ENCODE data around the gene INSC.

INSC gene

DNA sequence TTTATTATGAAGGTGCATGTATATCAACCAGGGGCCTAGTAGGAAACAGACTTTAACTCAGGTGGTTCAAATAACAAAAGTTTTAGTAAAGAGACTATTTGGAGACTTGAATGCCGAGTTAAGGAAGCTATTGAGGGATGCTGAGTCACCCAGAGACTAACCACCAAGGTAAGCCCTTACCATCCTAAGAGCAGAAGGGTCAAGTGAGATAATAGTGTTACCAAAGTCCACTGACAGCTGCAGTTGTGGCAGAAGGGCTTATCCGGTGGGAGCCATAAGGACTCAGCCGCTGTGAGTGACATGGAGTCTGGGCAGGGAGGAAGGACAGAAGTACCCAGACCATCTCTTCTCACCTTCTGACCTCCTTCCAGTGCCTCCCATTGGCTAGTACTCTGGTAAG, 134.0 kb downstream of the INSC start:
- POLR2A ChIA-PET, result no interaction called here
- CTCF ChIA-PET, result no interaction called here
- TF ChIP-seq ZSCAN30 (tag by site-specific recombination; IDR thresholded peaks at IDR 0.05), result no peak
- no peak for TF ChIP-seq ZNF239 (tag by site-specific recombination; IDR thresholded peaks at IDR 0.05)
- TF ChIP-seq ZNF223 (tag by site-specific recombination; IDR thresholded peaks at IDR 0.05), result no peak
- TF ChIP-seq SETDB1 (IDR thresholded peaks at IDR 0.05; ENCODE audit: insufficient read length, low read length), result no peak
- TF ChIP-seq BCL6B (tag by site-specific recombination; IDR thresholded peaks at IDR 0.05), result no peak
- no peak for TF ChIP-seq ZFP41 (tag by site-specific recombination; IDR thresholded peaks at IDR 0.05; ENCODE audit: borderline replicate concordance)
- no peak for TF ChIP-seq ZNF280C (tag by site-specific recombination; IDR thresholded peaks at IDR 0.05)
- no peak for TF ChIP-seq OVOL3 (tag by site-specific recombination; IDR thresholded peaks at IDR 0.05)
- TF ChIP-seq ZNF629 (tag by site-specific recombination; IDR thresholded peaks at IDR 0.05), result no peak
- TF ChIP-seq, protein P1, sequence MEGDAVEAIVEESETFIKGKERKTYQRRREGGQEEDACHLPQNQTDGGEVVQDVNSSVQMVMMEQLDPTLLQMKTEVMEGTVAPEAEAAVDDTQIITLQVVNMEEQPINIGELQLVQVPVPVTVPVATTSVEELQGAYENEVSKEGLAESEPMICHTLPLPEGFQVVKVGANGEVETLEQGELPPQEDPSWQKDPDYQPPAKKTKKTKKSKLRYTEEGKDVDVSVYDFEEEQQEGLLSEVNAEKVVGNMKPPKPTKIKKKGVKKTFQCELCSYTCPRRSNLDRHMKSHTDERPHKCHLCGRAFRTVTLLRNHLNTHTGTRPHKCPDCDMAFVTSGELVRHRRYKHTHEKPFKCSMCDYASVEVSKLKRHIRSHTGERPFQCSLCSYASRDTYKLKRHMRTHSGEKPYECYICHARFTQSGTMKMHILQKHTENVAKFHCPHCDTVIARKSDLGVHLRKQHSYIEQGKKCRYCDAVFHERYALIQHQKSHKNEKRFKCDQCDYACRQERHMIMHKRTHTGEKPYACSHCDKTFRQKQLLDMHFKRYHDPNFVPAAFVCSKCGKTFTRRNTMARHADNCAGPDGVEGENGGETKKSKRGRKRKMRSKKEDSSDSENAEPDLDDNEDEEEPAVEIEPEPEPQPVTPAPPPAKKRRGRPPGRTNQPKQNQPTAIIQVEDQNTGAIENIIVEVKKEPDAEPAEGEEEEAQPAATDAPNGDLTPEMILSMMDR (tag by site-specific recombination; IDR thresholded peaks at IDR 0.05), result no peak
- no peak for TF ChIP-seq ZNF394 (tag by site-specific recombination; IDR thresholded peaks at IDR 0.05; ENCODE audit: borderline replicate concordance)
- TF ChIP-seq, protein P2, sequence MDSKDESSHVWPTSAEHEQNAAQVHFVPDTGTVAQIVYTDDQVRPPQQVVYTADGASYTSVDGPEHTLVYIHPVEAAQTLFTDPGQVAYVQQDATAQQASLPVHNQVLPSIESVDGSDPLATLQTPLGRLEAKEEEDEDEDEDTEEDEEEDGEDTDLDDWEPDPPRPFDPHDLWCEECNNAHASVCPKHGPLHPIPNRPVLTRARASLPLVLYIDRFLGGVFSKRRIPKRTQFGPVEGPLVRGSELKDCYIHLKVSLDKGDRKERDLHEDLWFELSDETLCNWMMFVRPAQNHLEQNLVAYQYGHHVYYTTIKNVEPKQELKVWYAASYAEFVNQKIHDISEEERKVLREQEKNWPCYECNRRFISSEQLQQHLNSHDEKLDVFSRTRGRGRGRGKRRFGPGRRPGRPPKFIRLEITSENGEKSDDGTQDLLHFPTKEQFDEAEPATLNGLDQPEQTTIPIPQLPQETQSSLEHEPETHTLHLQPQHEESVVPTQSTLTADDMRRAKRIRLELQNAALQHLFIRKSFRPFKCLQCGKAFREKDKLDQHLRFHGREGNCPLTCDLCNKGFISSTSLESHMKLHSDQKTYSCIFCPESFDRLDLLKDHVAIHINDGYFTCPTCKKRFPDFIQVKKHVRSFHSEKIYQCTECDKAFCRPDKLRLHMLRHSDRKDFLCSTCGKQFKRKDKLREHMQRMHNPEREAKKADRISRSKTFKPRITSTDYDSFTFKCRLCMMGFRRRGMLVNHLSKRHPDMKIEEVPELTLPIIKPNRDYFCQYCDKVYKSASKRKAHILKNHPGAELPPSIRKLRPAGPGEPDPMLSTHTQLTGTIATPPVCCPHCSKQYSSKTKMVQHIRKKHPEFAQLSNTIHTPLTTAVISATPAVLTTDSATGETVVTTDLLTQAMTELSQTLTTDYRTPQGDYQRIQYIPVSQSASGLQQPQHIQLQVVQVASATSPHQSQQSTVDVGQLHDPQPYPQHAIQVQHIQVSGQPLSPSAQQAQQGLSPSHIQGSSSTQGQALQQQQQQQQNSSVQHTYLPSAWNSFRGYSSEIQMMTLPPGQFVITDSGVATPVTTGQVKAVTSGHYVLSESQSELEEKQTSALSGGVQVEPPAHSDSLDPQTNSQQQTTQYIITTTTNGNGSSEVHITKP (tag by site-specific recombination; IDR thresholded peaks at IDR 0.05), result no peak
- TF ChIP-seq ZNF350 (tag by site-specific recombination; IDR thresholded peaks at IDR 0.05), result no peak
- no peak for TF ChIP-seq GLIS2 (tag by site-specific recombination; IDR thresholded peaks at IDR 0.05)
- H3K4me3 ChIP-seq (ENCODE audit: low read depth, low read length), result no peak overlapping the region
- H3K36me3 ChIP-seq (ENCODE audit: control insufficient read depth in 2 of 2, insufficient read depth in 1 of 2, low read length in 2 of 2), result no peaks in the 10 kb centered on the region
- no peaks in the 10 kb centered on the region for H3K4me1 ChIP-seq (ENCODE audit: control insufficient read depth, insufficient read depth, low read length)
- no peaks in the 10 kb centered on the region for H3K9me3 ChIP-seq (ENCODE audit: control insufficient read depth, insufficient read depth, low read depth, low read length)
- no peak overlapping the region for H3K27ac ChIP-seq (ENCODE audit: extremely low read depth, low read depth, low read length)

DNA sequence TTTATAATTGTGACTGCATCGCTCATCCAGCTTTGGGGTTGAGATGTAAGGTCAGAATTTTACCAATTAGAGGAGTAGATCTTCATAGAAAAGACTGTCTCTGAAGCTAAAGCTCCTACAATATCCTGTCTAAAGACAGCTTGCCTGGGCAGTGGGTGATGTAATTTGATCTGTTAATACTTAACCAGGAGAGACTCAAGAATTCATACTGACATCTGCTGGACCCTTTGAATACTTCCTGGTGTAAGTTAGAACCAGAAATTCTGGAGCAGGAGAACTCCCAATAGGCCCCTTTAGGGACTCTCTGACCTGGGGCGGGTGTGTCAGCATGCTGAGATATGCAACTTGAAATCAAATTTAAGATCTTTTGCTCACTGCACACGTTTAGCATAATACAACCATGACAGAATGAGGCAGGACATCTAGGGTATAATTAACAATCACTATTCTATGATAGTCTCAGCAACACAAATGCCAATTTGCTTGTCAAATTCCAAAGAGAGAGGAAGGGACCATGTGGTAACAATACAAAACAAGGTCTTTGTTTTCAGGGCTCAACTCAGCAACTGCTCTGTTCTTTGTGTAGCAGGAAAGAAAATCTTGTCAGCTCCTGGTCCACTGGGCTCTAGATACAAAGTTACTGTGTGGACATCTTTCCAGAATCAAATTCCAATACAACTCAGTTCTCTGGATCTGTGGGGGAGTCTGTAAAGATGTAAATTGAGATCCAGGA, 143.9 kb downstream of the INSC start:
- ChIA-PET POLR2A (no interaction called here), CTCF (interaction anchor here (0.6 to 1.9 kb wide), 11 partner anchors 9 to 916 kb away, joined by 3 to 7 read pairs (median 3); no protein-coding TSS in a partner anchor)
- no peaks in the 10 kb centered on the region for H3K36me3 ChIP-seq (ENCODE audit: control insufficient read depth in 2 of 2, insufficient read depth in 1 of 2, low read length in 2 of 2)
- TF ChIP-seq PRDM4 (tag by site-specific recombination; IDR thresholded peaks at IDR 0.05), result no peak
- TF ChIP-seq, protein P1 (tag by site-specific recombination; IDR thresholded peaks at IDR 0.05), result 0 out of 2 replicates have a peak, but pooled peaks have one; percentile 16
- TF ChIP-seq ZNF302 (tag by site-specific recombination; IDR thresholded peaks at IDR 0.05; ENCODE audit: low read depth), result no peak
- no peak for TF ChIP-seq BCL11A (tag by site-specific recombination; IDR thresholded peaks at IDR 0.05; ENCODE audit: low read depth)
- no peak for TF ChIP-seq ZNF596 (tag by site-specific recombination; IDR thresholded peaks at IDR 0.05)
- TF ChIP-seq HOXA7 (CRISPR knock-in tag; IDR thresholded peaks at IDR 0.05; ENCODE audit: borderline replicate concordance), result no peak
- no peak for TF ChIP-seq ZNF2 (tag by site-specific recombination; IDR thresholded peaks at IDR 0.05)

More for the DNA sequence above, 143.9 kb downstream of the INSC start:
- Histone ChIP-seq H3K4me1 (ENCODE audit: control insufficient read depth, insufficient read depth, low read length) (no peaks in the 10 kb centered on the region), H3K4me3 (ENCODE audit: low read depth, low read length) (no peak overlapping the region), H3K27ac (ENCODE audit: extremely low read depth, low read depth, low read length) (no peak overlapping the region), H3K9me3 (ENCODE audit: control insufficient read depth, insufficient read depth, low read depth, low read length) (no peaks in the 10 kb centered on the region)

Measured in HEK293 (cell line).